K562 (cell line): ENCODE results near the gene PAK1IP1. TPM values are rescaled to one million over a fixed set of nuclear protein-coding genes. Genes with fewer than 3 reads are reported as not detected.
A peak's percentile ranks its signal among the peaks of the same experiment; 100 is the strongest.

Source experiments
- ATAC-seq: fragments of 200-7000 bp; cut with Tn5 transposase; 3 replicates; pipeline ENCODE4 v1.9.1; 2020; ENCODE audit warnings: moderate library complexity
- BruUV-seq: library from RNA; stranded (reverse); fragments of 400-500 nt; replicated peaks from 2 replicates; lab custom pipeline; 2021; lab: Mats Ljungman, UMichigan
- CTCF ChIA-PET: fragments of 300-600 bp; formaldehyde crosslinking; extraction: SDS; loops from one replicate; lab custom pipeline; 2021; ENCODE audit warnings: low intra/inter-chr PET ratio; lab: Yijun Ruan, JAX
- POLR2A ChIA-PET: fragments of 300-600, 350-650 bp; sonication (Branson Sonifier 250); formaldehyde crosslinking; extraction: SDS; loops from one replicate; lab custom pipeline; 2021; ENCODE audit warnings: antibody characterized with exemption, inconsistent platforms; lab: Yijun Ruan, JAX
- DNase-seq, 4 experiments: peaks; one replicate each; pipeline versions ENCODE4 v3.0.0 to v3.0.0-alpha.2; 2011 to 2018; ENCODE audit warnings: low spot score in 3 of 4, mixed read lengths in 3 of 4; ENCODE audit errors: extremely low read depth in 1 of 4
- FAIRE-seq: peaks from 2 replicates; lab custom pipeline; 2011; peaks lifted over from hg19 to GRCh38; lab: Jason Lieb, UNC
- H2AFZ ChIP-seq: 2 replicates; pipeline ENCODE4 v1.6.0; 2011; ENCODE audit warnings: low read depth, low read length, control low read depth, inconsistent platforms
- H3K27ac ChIP-seq: fragments of 200-600 bp; 3 replicates; pipeline ENCODE4 v1.8.0; 2011; ENCODE audit warnings: low read depth, mild to moderate bottlenecking, control low read depth, inconsistent platforms, low read length, moderate library complexity, mixed read lengths; ENCODE audit errors: extremely low read depth
- H3K27me3 ChIP-seq, 2 experiments: fragments of 300-600 bp in 1 of 2; 2 replicates in 1 of 2; 3 replicates in 1 of 2; pipeline versions ENCODE4 v1.6.0 to v1.8.0; 2011; ENCODE audit warnings: inconsistent platforms in 2 of 2, low read length in 2 of 2, mild to moderate bottlenecking in 1 of 2, mixed read lengths in 1 of 2, moderate library complexity in 1 of 2; ENCODE audit not compliant: control insufficient read depth in 2 of 2, insufficient read depth in 2 of 2
- H3K36me3 ChIP-seq: fragments of 300-600 bp; 3 replicates; pipeline ENCODE4 v1.8.0; 2011; ENCODE audit warnings: mild to moderate bottlenecking, low read length, inconsistent platforms; ENCODE audit not compliant: control insufficient read depth, insufficient read depth
- H3K4me1 ChIP-seq, 2 experiments: fragments of 200-600 bp in 1 of 2; replicated peaks in 1 of 2; 2 replicates in 1 of 2; 3 replicates in 1 of 2; pipeline versions ENCODE4 v1.5.1 to v1.8.0; 2011; ENCODE audit warnings: inconsistent platforms in 2 of 2, low read length in 2 of 2, mild to moderate bottlenecking in 1 of 2, mixed read lengths in 1 of 2, moderate library complexity in 1 of 2; ENCODE audit not compliant: control insufficient read depth in 2 of 2, insufficient read depth in 2 of 2
- H3K4me2 ChIP-seq: 2 replicates; pipeline ENCODE4 v1.6.1; 2011; ENCODE audit warnings: low read length, control low read depth, inconsistent platforms, mixed read lengths; ENCODE audit not compliant: insufficient read depth
- H3K4me3 ChIP-seq: fragments of 200-600 bp; sonication (generic), shearing (Covaris generic); 2 replicates; pipeline ENCODE4 v1.5.1; 2016; ENCODE audit warnings: control low read depth, inconsistent platforms
- H3K79me2 ChIP-seq: fragments of 200-600 bp; 3 replicates; pipeline ENCODE4 v1.8.0; 2011; ENCODE audit warnings: low read length, inconsistent platforms; ENCODE audit not compliant: control insufficient read depth, insufficient read depth
- H3K9ac ChIP-seq, 2 experiments: 2 replicates each; pipeline versions ENCODE4 v1.6.0 to v1.6.1; 2011; ENCODE audit warnings: low read depth in 2 of 2, low read length in 2 of 2, control low read depth in 1 of 2, inconsistent platforms in 1 of 2, mild to moderate bottlenecking in 1 of 2, mixed read lengths in 1 of 2; ENCODE audit not compliant: insufficient read depth in 1 of 2
- H3K9me1 ChIP-seq: one replicate; pipeline ENCODE4 v1.6.0; 2011; ENCODE audit warnings: inconsistent platforms, mild to moderate bottlenecking, low read length, moderate library complexity; ENCODE audit not compliant: control insufficient read depth, insufficient read depth
- H3K9me3 ChIP-seq: replicated peaks from 2 replicates; pipeline ENCODE4 v1.5.1; 2011; ENCODE audit warnings: low read depth, low read length, inconsistent platforms; ENCODE audit not compliant: control insufficient read depth, insufficient read depth
- H4K20me1 ChIP-seq: replicated peaks from 2 replicates; pipeline ENCODE4 v1.6.1; 2011; ENCODE audit warnings: low read length, inconsistent platforms, mixed read lengths; ENCODE audit not compliant: control insufficient read depth, insufficient read depth
- ADNP ChIP-seq: fragments of 200-800 bp; sonication (Bioruptor generic); IDR thresholded peaks from 2 replicates; pipeline ENCODE4 v1.6.1; 2016; ENCODE audit warnings: missing genetic modification characterization, missing compliant biosample characterization
- ARID2 ChIP-seq: fragments of 450-650 bp; IDR thresholded peaks from 2 replicates; pipeline ENCODE4 v1.6.1; 2017; ENCODE audit warnings: antibody characterized with exemption, mild to moderate bottlenecking
- PRDM10 ChIP-seq: fragments of 450-650 bp; IDR thresholded peaks from 2 replicates; pipeline ENCODE4 v1.6.1; 2018; ENCODE audit not compliant: partially characterized antibody
- U2AF2 ChIP-seq: fragments of 200-400 bp; formaldehyde crosslinking; optimal IDR thresholded peaks from 2 replicates; pipeline ENCODE3; 2017; ENCODE audit warnings: low read depth, mild to moderate bottlenecking, low read length
- UBTF ChIP-seq, 2 experiments: IDR thresholded peaks; 2 replicates each; pipeline ENCODE4 v1.6.1; 2012; ENCODE audit warnings: improper control_type of control experiment in 2 of 2, low read depth in 2 of 2, low read length in 2 of 2, borderline replicate concordance in 1 of 2
- ZNF75A ChIP-seq: fragments of 450-650 bp; formaldehyde crosslinking; IDR thresholded peaks from 2 replicates; pipeline ENCODE4 v1.4.0; 2020; ENCODE audit warnings: mild to moderate bottlenecking
- WGBS: fragments of 100-300 bp; shearing (Covaris generic); methylation state at CpG from one replicate; pipeline ENCODE4 v1.1.6; 2016; ENCODE audit warnings: low coverage, mixed read lengths; ENCODE audit not compliant: insufficient coverage; ENCODE audit errors: missing lambda C conversion rate; 5-methylcytosine and 5-hydroxymethylcytosine counted together
- in situ Hi-C: fragments of 300-500 bp; cut with MboI; formaldehyde crosslinking; loops from 4 replicates; pipeline ENCODE4 v1.15.0; 2018; ENCODE audit warnings: inconsistent platforms, mixed read lengths
- intact Hi-C: fragments of 100-400 bp; cut with micrococcal nuclease; formaldehyde crosslinking; loops from 2 replicates; pipeline ENCODE4 v1.14.2; 2022
- polyA plus RNA-seq, 8 experiments: library from polyadenylated mRNA; depleted of rRNA in 4 of 8; stranded (reverse) in 5 of 8; unstranded in 3 of 8; fragments of >200 nt; fragmentation: Nextera tagmentation in 2 of 8; fragmentation: Illumina TruSeq in 1 of 8; extraction: Ambion mirVana in 2 of 8; extraction: Trizol in 1 of 8; gene quantifications; 2 replicates each; pipeline versions ENCODE4 v1.2.1 to v1.2.3, GENCODE V29; 2011 to 2014; ENCODE audit warnings: inconsistent platforms in 1 of 8, missing spikeins in 1 of 8
- total RNA-seq, 7 experiments: library from RNA; depleted of rRNA in 6 of 7; stranded (reverse); fragments of >200 nt in 6 of 7; fragmentation: Illumina TruSeq in 2 of 7; extraction: Trizol in 2 of 7; gene quantifications; 2 replicates each; pipeline versions ENCODE4 v1.2.1 to v1.2.3, GENCODE V29; 2011 to 2021; ENCODE audit warnings: low replicate concordance in 1 of 7
- TF ChIP-seq, protein P1 (sequence below): fragments of 250-450 bp; sonication (Bioruptor Pico); IDR thresholded peaks from 2 replicates; pipeline ENCODE4 v1.4.0; 2020

PAK1IP1 gene
- total and polyA plus RNA-seq, 9 of the 15 experiments (the other 6 are each of a cell fraction or from before 2014, with no cell fraction given): 50.0 to 200 (median 87.0) TPM

GRCh38 chr6:10733151-10733715 is 38.5 kb downstream of the PAK1IP1 start:
- 94% methylated on average over 17 of the region's 17 CpGs for WGBS
- H3K27ac ChIP-seq: no peak overlapping the region
- H2AFZ ChIP-seq: no peak overlapping the region
- no peaks in the 10 kb centered on the region for H4K20me1 ChIP-seq
- H3K9me1 ChIP-seq: no peaks in the 10 kb centered on the region
- intact Hi-C loops (no loop called here), in situ Hi-C loops (no loop called here)
- H3K4me3 ChIP-seq: no peak overlapping the region
- FAIRE-seq (no peak), ATAC-seq (peak; percentile 55), DNase-seq (no peak)
- no peak overlapping the region for H3K9ac ChIP-seq
- no peak overlapping the region for H3K4me2 ChIP-seq
- peaks cover under 1% of the 10 kb centered on the region; the same call in 1 of the 3 replicates for H3K79me2 ChIP-seq
- no peaks in the 10 kb centered on the region for H3K9me3 ChIP-seq
- no TSS peak for BruUV-seq
- H3K36me3 ChIP-seq: peaks cover 53% of the 10 kb centered on the region
- H3K27me3 ChIP-seq: no peaks in the 10 kb centered on the region
- ChIA-PET CTCF (no interaction called here), POLR2A (interaction anchor here (0.8 to 7.5 kb wide), 5 partner anchors 9 to 16 kb away, joined by 3 to 48 read pairs (median 7); partner anchors contain the start of gene TMEM14C)
- H3K4me1 ChIP-seq: no peaks in the 10 kb centered on the region
- TF ChIP-seq, protein P1, sequence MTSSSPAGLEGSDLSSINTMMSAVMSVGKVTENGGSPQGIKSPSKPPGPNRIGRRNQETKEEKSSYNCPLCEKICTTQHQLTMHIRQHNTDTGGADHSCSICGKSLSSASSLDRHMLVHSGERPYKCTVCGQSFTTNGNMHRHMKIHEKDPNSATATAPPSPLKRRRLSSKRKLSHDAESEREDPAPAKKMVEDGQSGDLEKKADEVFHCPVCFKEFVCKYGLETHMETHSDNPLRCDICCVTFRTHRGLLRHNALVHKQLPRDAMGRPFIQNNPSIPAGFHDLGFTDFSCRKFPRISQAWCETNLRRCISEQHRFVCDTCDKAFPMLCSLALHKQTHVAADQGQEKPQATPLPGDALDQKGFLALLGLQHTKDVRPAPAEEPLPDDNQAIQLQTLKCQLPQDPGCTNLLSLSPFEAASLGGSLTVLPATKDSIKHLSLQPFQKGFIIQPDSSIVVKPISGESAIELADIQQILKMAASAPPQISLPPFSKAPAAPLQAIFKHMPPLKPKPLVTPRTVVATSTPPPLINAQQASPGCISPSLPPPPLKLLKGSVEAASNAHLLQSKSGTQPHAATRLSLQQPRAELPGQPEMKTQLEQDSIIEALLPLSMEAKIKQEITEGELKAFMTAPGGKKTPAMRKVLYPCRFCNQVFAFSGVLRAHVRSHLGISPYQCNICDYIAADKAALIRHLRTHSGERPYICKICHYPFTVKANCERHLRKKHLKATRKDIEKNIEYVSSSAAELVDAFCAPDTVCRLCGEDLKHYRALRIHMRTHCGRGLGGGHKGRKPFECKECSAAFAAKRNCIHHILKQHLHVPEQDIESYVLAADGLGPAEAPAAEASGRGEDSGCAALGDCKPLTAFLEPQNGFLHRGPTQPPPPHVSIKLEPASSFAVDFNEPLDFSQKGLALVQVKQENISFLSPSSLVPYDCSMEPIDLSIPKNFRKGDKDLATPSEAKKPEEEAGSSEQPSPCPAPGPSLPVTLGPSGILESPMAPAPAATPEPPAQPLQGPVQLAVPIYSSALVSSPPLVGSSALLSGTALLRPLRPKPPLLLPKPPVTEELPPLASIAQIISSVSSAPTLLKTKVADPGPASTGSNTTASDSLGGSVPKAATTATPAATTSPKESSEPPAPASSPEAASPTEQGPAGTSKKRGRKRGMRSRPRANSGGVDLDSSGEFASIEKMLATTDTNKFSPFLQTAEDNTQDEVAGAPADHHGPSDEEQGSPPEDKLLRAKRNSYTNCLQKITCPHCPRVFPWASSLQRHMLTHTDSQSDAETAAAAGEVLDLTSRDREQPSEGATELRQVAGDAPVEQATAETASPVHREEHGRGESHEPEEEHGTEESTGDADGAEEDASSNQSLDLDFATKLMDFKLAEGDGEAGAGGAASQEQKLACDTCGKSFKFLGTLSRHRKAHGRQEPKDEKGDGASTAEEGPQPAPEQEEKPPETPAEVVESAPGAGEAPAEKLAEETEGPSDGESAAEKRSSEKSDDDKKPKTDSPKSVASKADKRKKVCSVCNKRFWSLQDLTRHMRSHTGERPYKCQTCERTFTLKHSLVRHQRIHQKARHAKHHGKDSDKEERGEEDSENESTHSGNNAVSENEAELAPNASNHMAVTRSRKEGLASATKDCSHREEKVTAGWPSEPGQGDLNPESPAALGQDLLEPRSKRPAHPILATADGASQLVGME (CRISPR knock-in tag): no peak
- no peak for TF ChIP-seq U2AF2
- no peak for TF ChIP-seq ADNP
- TF ChIP-seq PRDM10: no peak
- TF ChIP-seq UBTF (IDR thresholded peaks at IDR 0.05; ENCODE audit: borderline replicate concordance in 1 of 2, low read depth in 2 of 2, low read length in 2 of 2): no peak
- no peak for TF ChIP-seq ARID2
- no peak for TF ChIP-seq ZNF75A (CRISPR knock-in tag)
